Measurements from ENCODE around the gene USE1.

The USE1 gene

DNA sequence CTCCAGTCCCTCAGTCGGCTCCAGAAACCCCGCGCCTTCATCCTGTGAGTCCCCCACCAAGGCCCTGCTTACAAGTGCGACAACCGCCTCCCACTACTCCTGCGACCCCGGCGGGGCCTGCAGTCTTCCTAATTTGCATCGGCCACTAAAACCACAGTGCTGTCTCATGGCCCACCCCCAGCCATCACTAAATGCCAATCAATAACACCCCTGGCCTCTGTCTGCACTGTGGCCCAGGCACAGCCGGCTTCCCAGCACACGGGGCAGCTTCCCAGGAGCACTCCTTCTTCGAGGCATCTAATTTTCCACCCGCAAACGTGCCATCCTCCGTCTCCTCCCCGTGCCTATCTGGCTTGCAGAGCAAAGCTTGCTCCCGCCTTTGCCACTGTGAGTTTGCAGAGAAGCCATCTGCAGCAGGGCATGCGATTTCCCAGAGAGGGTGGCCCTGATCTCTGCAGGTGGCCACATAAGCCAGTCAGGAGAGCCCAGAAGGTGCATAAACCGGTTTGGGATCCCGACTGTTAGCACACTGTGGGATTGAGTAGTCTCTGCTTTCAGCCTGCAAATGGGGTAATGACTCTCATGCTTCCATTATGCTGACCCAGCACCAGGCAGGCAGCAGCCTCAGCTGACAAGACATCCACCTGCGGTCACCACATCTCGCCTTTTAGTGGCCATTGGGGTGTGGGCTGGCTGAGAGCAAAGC lies 34.0 kb upstream of the USE1 start:
- no peak overlapping the region for H2AFZ ChIP-seq (ENCODE audit: low read length)
- H3K9me2 ChIP-seq (ENCODE audit: low read depth, low read length): no peaks in the 10 kb centered on the region
- H3K4me3 ChIP-seq (ENCODE audit: low read depth, low read length, poor library complexity, severe bottlenecking): no peak overlapping the region
- H3K79me2 ChIP-seq (ENCODE audit: insufficient read depth, low read length): no peaks in the 10 kb centered on the region
- peaks cover 37% of the 10 kb centered on the region for H3K36me3 ChIP-seq (ENCODE audit: insufficient read depth, low read length)
- no peaks in the 10 kb centered on the region for H3F3A ChIP-seq (ENCODE audit: insufficient read depth, low read length)
- peak overlapping the region; percentile 37; the same call in 1 of the 2 replicates for H3K4me2 ChIP-seq (ENCODE audit: low read length)
- H3K9ac ChIP-seq (ENCODE audit: low read length): peak overlapping the region; percentile 17; the same call in 1 of the 2 replicates
- no peaks in the 10 kb centered on the region for H4K20me1 ChIP-seq (ENCODE audit: insufficient read depth, low read length)
- H3K9me3 ChIP-seq (ENCODE audit: low read length): no peaks in the 10 kb centered on the region
- TF ChIP-seq, protein P1, sequence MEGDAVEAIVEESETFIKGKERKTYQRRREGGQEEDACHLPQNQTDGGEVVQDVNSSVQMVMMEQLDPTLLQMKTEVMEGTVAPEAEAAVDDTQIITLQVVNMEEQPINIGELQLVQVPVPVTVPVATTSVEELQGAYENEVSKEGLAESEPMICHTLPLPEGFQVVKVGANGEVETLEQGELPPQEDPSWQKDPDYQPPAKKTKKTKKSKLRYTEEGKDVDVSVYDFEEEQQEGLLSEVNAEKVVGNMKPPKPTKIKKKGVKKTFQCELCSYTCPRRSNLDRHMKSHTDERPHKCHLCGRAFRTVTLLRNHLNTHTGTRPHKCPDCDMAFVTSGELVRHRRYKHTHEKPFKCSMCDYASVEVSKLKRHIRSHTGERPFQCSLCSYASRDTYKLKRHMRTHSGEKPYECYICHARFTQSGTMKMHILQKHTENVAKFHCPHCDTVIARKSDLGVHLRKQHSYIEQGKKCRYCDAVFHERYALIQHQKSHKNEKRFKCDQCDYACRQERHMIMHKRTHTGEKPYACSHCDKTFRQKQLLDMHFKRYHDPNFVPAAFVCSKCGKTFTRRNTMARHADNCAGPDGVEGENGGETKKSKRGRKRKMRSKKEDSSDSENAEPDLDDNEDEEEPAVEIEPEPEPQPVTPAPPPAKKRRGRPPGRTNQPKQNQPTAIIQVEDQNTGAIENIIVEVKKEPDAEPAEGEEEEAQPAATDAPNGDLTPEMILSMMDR (IDR thresholded peaks at IDR 0.05; ENCODE audit: low read length): no peak
- TF ChIP-seq EZH2 (IDR thresholded peaks at IDR 0.05; ENCODE audit: borderline replicate concordance, low read length): no peak
- H3K4me1 ChIP-seq (ENCODE audit: insufficient read depth, low read length, severe bottlenecking): peaks cover 39% of the 10 kb centered on the region
- H3K27ac ChIP-seq (ENCODE audit: low read depth, low read length, poor library complexity, severe bottlenecking): peak overlapping the region; percentile 55
- no peaks in the 10 kb centered on the region for H3K27me3 ChIP-seq (ENCODE audit: insufficient read depth, low read length)

DNA sequence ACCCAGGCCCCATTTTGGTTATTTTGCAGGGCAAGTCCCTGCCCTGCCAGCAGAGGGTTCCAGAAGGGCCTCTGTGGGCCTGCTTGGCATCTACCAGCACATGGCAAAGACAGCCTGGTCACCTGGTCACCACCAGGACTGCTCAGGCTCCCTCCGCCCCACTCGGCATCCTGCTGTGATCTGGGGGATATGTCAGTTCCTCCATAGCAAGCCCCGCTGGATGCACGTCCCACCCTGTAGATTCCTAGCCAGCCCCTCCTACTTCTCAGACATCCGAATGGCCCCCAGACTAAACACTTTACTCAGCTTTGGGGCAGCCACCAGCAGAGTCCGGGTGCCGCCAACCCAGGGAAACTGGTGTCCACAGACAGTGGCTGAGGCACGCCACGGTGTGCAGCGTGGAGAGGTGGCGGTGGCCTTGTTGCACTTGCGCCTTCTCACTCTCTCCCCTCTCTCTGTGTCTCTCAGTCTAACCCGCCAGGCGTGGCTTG lies 31.8 kb upstream of the USE1 start:
- Histone ChIP-seq H3K27ac (ENCODE audit: low read depth, low read length, poor library complexity, severe bottlenecking) (peak overlapping the region; percentile 85), H4K20me1 (ENCODE audit: insufficient read depth, low read length) (no peaks in the 10 kb centered on the region), H3K27me3 (ENCODE audit: insufficient read depth, low read length) (no peaks in the 10 kb centered on the region), H2AFZ (ENCODE audit: low read length) (no peak overlapping the region), H3K9ac (ENCODE audit: low read length) (peak overlapping the region; percentile 45), H3K9me3 (ENCODE audit: low read length) (no peaks in the 10 kb centered on the region), H3K4me2 (ENCODE audit: low read length) (peak overlapping the region; percentile 49), H3K79me2 (ENCODE audit: insufficient read depth, low read length) (no peaks in the 10 kb centered on the region), H3K4me1 (ENCODE audit: insufficient read depth, low read length, severe bottlenecking) (peaks cover 39% of the 10 kb centered on the region), H3F3A (ENCODE audit: insufficient read depth, low read length) (no peaks in the 10 kb centered on the region), H3K36me3 (ENCODE audit: insufficient read depth, low read length) (peaks cover 26% of the 10 kb centered on the region), H3K9me2 (ENCODE audit: low read depth, low read length) (no peaks in the 10 kb centered on the region), H3K4me3 (ENCODE audit: low read depth, low read length, poor library complexity, severe bottlenecking) (peak overlapping the region; percentile 11)
- TF ChIP-seq, protein P1 (IDR thresholded peaks at IDR 0.05; ENCODE audit: low read length): peak; percentile 50
- TF ChIP-seq EZH2 (IDR thresholded peaks at IDR 0.05; ENCODE audit: borderline replicate concordance, low read length): no peak

DNA sequence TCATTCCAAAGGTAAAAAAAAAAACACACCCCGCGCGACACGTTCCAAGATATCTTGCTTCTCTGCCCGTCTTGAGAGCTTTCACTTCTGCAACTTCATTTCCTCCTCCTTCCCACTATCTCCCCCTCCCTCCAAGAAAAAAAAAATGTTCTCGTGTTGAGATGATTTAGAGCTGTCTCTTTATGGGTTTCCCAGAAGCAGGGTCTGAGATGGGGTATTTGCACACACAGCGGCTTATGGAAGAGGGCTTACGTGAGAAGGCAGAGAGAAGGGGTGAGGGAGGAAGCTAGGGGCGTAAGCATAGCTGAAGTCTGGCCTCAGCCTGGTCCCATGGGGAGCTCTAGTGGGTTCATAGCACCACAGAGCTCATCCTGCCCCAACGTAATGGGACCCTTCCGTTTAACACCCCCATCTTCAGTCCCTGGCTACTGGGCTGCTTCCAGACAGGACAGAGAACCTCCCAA lies 31.3 kb upstream of the USE1 start:
- H3K4me1 ChIP-seq (ENCODE audit: insufficient read depth, low read length, severe bottlenecking): peaks cover 38% of the 10 kb centered on the region
- H3K4me3 ChIP-seq (ENCODE audit: low read depth, low read length, poor library complexity, severe bottlenecking): peak overlapping the region; percentile 11
- no peaks in the 10 kb centered on the region for H3K9me3 ChIP-seq (ENCODE audit: low read length)
- H3K79me2 ChIP-seq (ENCODE audit: insufficient read depth, low read length): no peaks in the 10 kb centered on the region
- H3K9me2 ChIP-seq (ENCODE audit: low read depth, low read length): no peaks in the 10 kb centered on the region
- no peaks in the 10 kb centered on the region for H4K20me1 ChIP-seq (ENCODE audit: insufficient read depth, low read length)
- TF ChIP-seq, protein P1 (IDR thresholded peaks at IDR 0.05; ENCODE audit: low read length): no peak
- no peak for TF ChIP-seq EZH2 (IDR thresholded peaks at IDR 0.05; ENCODE audit: borderline replicate concordance, low read length)
- H3F3A ChIP-seq (ENCODE audit: insufficient read depth, low read length): no peaks in the 10 kb centered on the region
- H3K27ac ChIP-seq (ENCODE audit: low read depth, low read length, poor library complexity, severe bottlenecking): peak overlapping the region; percentile 85
- peak overlapping the region; percentile 49 for H3K4me2 ChIP-seq (ENCODE audit: low read length)
- no peaks in the 10 kb centered on the region for H3K27me3 ChIP-seq (ENCODE audit: insufficient read depth, low read length)
- H3K9ac ChIP-seq (ENCODE audit: low read length): peak overlapping the region; percentile 45
- H3K36me3 ChIP-seq (ENCODE audit: insufficient read depth, low read length): peaks cover 32% of the 10 kb centered on the region
- H2AFZ ChIP-seq (ENCODE audit: low read length): no peak overlapping the region
